K562 (cell line): Measurements from ENCODE around the gene CDC14A.

Experiments used
- CREB1 ChIP-seq, 2 experiments: sonication (generic) in 1 of 2; formaldehyde crosslinking in 1 of 2; IDR thresholded peaks; 2 replicates each; pipeline versions ENCODE4 v1.6.1 to v1.8.0; 2012 to 2022; ENCODE audit warnings: inconsistent platforms in 1 of 2, mild to moderate bottlenecking in 1 of 2, missing genetic modification reagents in 1 of 2, moderate library complexity in 1 of 2
- CTCF ChIP-seq, 3 experiments: IDR thresholded peaks in 2 of 3; conservative IDR thresholded peaks in 1 of 3; 2 replicates each; pipeline ENCODE4 v1.5.1; 2011 to 2012; ENCODE audit warnings: low read length in 3 of 3, mild to moderate bottlenecking in 3 of 3, control low read depth in 2 of 3, improper control_type of control experiment in 1 of 3, inconsistent platforms in 1 of 3, low read depth in 1 of 3, mixed read lengths in 1 of 3, moderate library complexity in 1 of 3; ENCODE audit not compliant: insufficient read depth in 2 of 3
- NFIX ChIP-seq: fragments of 250-450 bp; sonication (Bioruptor Pico); IDR thresholded peaks from 2 replicates; pipeline ENCODE4 v1.4.0; 2020; ENCODE audit warnings: low read depth, mild to moderate bottlenecking, moderate library complexity
- POLR2A ChIP-seq: fragments of 450-650 bp; conservative IDR thresholded peaks from 2 replicates; pipeline ENCODE4 v1.6.1; 2016
- USF2 ChIP-seq: sonication (generic); formaldehyde crosslinking; IDR thresholded peaks from 2 replicates; pipeline ENCODE4 v1.5.0; 2020; ENCODE audit warnings: missing genetic modification reagents
- ZNF586 ChIP-seq: fragments of 450-650 bp; formaldehyde crosslinking; conservative IDR thresholded peaks from 2 replicates; pipeline ENCODE4 v1.4.0; 2020; ENCODE audit warnings: mild to moderate bottlenecking, moderate library complexity
- ZSCAN32 ChIP-seq: fragments of 450-650 bp; formaldehyde crosslinking; IDR thresholded peaks from 2 replicates; pipeline ENCODE4 v1.4.0; 2020; ENCODE audit warnings: mild to moderate bottlenecking, moderate library complexity

DNA sequence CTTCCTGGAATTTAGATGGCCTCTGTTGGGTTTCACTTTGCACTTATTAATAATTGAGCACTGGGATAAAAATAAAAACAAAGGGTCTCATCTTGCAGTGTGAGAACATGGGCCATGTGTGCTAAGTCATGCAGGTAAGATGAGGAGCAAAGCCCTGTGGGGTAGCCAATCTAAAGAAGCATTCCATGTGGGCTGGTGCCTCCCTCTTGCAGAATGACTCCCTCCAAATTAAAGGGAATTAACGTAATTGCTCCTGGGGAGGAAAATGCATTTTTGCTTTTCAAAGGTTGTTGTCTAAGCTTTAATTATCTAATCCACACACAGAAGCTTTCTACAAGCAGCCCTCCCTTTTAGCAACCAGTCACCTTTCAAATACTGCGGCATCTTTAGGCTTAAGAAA, 69.8 kb downstream of the CDC14A start:
- no peak for TF ChIP-seq CTCF (IDR thresholded peaks at IDR 0.05 in 2 of 3, conservative IDR thresholded peaks at IDR 0.05 in 1 of 3; ENCODE audit: insufficient read depth in 2 of 3, low read depth in 1 of 3, low read length in 3 of 3)
- TF ChIP-seq CREB1 (IDR thresholded peaks at IDR 0.05) = no peak
- TF ChIP-seq CREB1 (CRISPR knock-in tag; IDR thresholded peaks at IDR 0.05) = no peak
- no peak for TF ChIP-seq USF2 (CRISPR knock-in tag)
- TF ChIP-seq POLR2A = no peak
- no peak for TF ChIP-seq ZSCAN32 (CRISPR knock-in tag)
- no peak for TF ChIP-seq ZNF586 (CRISPR knock-in tag)
- no peak for TF ChIP-seq NFIX (CRISPR knock-in tag)
